OCI-LY7 (cell line): ENCODE measurements around the gene HCN4. TPM values are rescaled to one million over a fixed set of nuclear protein-coding genes. Genes with fewer than 3 reads are reported as not detected.
"Not testable (repeated sequence)": the region's sequence is repeated elsewhere in the genome, so short reads cannot be mapped to it uniquely, and the experiment has no call there.

Experiments used
- BruUV-seq: library from RNA; stranded (reverse); fragments of 400-500 nt; replicated peaks from 2 replicates; lab custom pipeline; 2021; lab: Mats Ljungman, UMichigan
- CTCF ChIA-PET: fragments of 300-600 bp; sonication (Branson Sonifier 250); formaldehyde crosslinking; loops from one replicate; lab custom pipeline; 2022; ENCODE audit warnings: antibody characterized with exemption; ENCODE audit not compliant: unreplicated experiment; lab: Charles Lee
- POLR2A ChIA-PET: fragments of 300-600 bp; sonication (Branson Sonifier 250); formaldehyde crosslinking; loops from one replicate; lab custom pipeline; 2022; ENCODE audit warnings: antibody characterized with exemption; lab: Charles Lee
- DNase-seq: peaks from one replicate; pipeline ENCODE4 v3.0.0-alpha.2; 2015; ENCODE audit warnings: low spot score
- H2AFZ ChIP-seq: fragments of 200-600 bp; sonication (generic), shearing (Covaris generic); 2 replicates; pipeline ENCODE4 v1.6.1; 2014; ENCODE audit warnings: mild to moderate bottlenecking, antibody characterized with exemption, low read length, moderate library complexity
- H3K27ac ChIP-seq: fragments of 200-600 bp; sonication (generic); 2 replicates; pipeline ENCODE4 v1.5.1; 2014; ENCODE audit warnings: mixed run types, low read depth, mild to moderate bottlenecking, moderate library complexity, low read length, inconsistent platforms; ENCODE audit not compliant: poor library complexity, severe bottlenecking
- H3K36me3 ChIP-seq: fragments of 200-600 bp; sonication (generic); 2 replicates; pipeline ENCODE4 v1.6.1; 2014; ENCODE audit warnings: mild to moderate bottlenecking, antibody characterized with exemption, low read length, moderate library complexity, mixed read lengths; ENCODE audit not compliant: insufficient read depth
- H3K4me1 ChIP-seq: fragments of 200-600 bp; sonication (generic); 2 replicates; pipeline ENCODE4 v1.5.1; 2014; ENCODE audit warnings: mild to moderate bottlenecking, low read length; ENCODE audit not compliant: insufficient read depth, poor library complexity, severe bottlenecking
- H3K4me2 ChIP-seq: fragments of 200-600 bp; sonication (generic); 2 replicates; pipeline ENCODE4 v1.6.1; 2014; ENCODE audit warnings: mild to moderate bottlenecking, low read length
- H3K4me3 ChIP-seq: fragments of 200-600 bp; sonication (generic); 2 replicates; pipeline ENCODE4 v1.5.1; 2014; ENCODE audit warnings: mild to moderate bottlenecking, low read depth, low read length; ENCODE audit not compliant: poor library complexity, severe bottlenecking
- H3K79me2 ChIP-seq: fragments of 200-600 bp; sonication (generic); 2 replicates; pipeline ENCODE4 v1.6.1; 2016; ENCODE audit warnings: low read depth, mild to moderate bottlenecking, low read length, moderate library complexity, mixed read lengths; ENCODE audit not compliant: insufficient read depth
- H3K9me2 ChIP-seq: fragments of 200-600 bp; sonication (generic); 2 replicates; pipeline ENCODE4 v1.6.1; 2016; ENCODE audit warnings: mild to moderate bottlenecking, low read length, mixed read lengths; ENCODE audit not compliant: insufficient read depth
- H3K9me3 ChIP-seq: fragments of 200-600 bp; sonication (generic); 2 replicates; pipeline ENCODE4 v1.6.1; 2014; ENCODE audit warnings: mild to moderate bottlenecking, mixed run types, low read length, mixed read lengths
- H4K20me1 ChIP-seq: fragments of 200-600 bp; sonication (generic); 2 replicates; pipeline ENCODE4 v1.6.1; 2014; ENCODE audit warnings: mild to moderate bottlenecking, antibody characterized with exemption, low read length, moderate library complexity, mixed read lengths; ENCODE audit not compliant: insufficient read depth
- CTCF ChIP-seq: fragments of 200-600 bp; sonication (generic); conservative IDR thresholded peaks from 2 replicates; pipeline ENCODE4 v1.5.1; 2014; ENCODE audit warnings: mild to moderate bottlenecking, antibody characterized with exemption, low read length, moderate library complexity, mixed read lengths
- EZH2phosphoT487 ChIP-seq: fragments of 200-600 bp; sonication (generic); IDR thresholded peaks from 2 replicates; pipeline ENCODE4 v1.6.1; 2018; ENCODE audit warnings: low read depth, borderline replicate concordance, mild to moderate bottlenecking, mixed run types, antibody characterized with exemption, low read length, moderate library complexity, mixed read lengths
- intact Hi-C: fragments of 100-400 bp; cut with micrococcal nuclease; formaldehyde crosslinking; loops from one replicate; pipeline ENCODE4 v1.10.0; 2022; ENCODE audit not compliant: unreplicated experiment
- total RNA-seq, 2 experiments: library from RNA; depleted of rRNA in 1 of 2; stranded (reverse); fragments of >200 nt in 1 of 2; shearing (Covaris generic) in 1 of 2; gene quantifications; 2 replicates each; pipeline ENCODE4 v1.2.3, GENCODE V29; 2014 to 2022

HCN4 gene
- total RNA-seq, 2 experiments from 2014 or later, result not detected

- Histone ChIP-seq H3K4me1 (no peaks in the 10 kb centered on the region), H2AFZ (no peak overlapping the region), H4K20me1 (no peaks in the 10 kb centered on the region), H3K9me3 (no peaks in the 10 kb centered on the region), H3K4me3 (no peak overlapping the region), H3K79me2 (no peaks in the 10 kb centered on the region), H3K27ac (no peak overlapping the region), H3K36me3 (no peaks in the 10 kb centered on the region), H3K9me2 (no peaks in the 10 kb centered on the region), H3K4me2 (no peak overlapping the region)
- DNase-seq, result no peak
- ChIA-PET POLR2A (no interaction called here), CTCF (no interaction called here)
- intact Hi-C loops, result no loop called here
- BruUV-seq, result no TSS peak
- no peak for TF ChIP-seq CTCF
- TF ChIP-seq EZH2phosphoT487, result no peak
Measured at GRCh38 chr15:73403171-73403570, 34.4 kb upstream of the HCN4 start.

DNA sequence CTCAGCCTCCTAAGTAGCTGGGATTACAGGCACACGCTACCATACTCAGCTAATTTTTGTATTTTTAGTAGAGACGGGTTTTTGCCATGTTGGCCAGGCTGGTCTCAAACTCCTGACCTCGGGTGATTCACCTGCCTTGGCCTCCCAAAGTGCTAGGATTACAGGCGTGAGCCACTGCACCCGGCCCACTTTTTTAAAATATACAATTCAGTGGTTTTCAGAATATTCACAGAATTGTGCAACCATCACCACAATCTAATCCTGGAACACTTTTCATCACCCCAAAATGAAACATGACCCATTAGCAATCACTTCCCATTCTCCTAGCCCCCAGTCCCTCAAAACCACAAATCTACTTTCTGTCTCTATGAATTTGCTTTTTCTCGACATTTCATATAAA is 31.5 kb upstream of the HCN4 start:
- H3K79me2 ChIP-seq, H2AFZ ChIP-seq, DNase-seq, H3K9me2 ChIP-seq, BruUV-seq, H3K4me2 ChIP-seq, H3K36me3 ChIP-seq, intact Hi-C loops, POLR2A ChIA-PET, H3K9me3 ChIP-seq, H3K27ac ChIP-seq, H3K4me1 ChIP-seq, H3K4me3 ChIP-seq, H4K20me1 ChIP-seq, CTCF ChIA-PET: not testable (repeated sequence)

DNA sequence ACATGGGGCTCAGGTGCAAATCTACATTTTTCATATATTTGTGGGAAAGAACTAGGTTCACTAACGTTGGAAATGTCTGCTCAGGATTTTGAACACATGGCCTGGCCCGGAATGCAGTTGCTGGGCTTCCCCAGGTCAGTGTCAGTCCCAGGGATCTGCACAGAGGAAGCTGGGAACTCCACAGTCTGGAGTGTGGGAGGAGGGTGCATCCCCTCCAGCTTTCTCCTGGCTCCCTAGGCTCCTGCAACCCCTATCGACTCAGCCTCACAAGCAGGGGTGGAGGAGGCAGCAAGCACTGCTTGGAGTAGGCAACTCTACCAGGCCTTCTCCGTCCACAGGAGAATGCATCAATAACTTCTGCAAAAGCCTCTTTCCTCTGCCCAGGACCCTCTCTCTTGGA is 30.1 kb upstream of the HCN4 start:
- H3K9me2 ChIP-seq, result no peaks in the 10 kb centered on the region
- H4K20me1 ChIP-seq, result no peaks in the 10 kb centered on the region
- no peak for DNase-seq
- H3K4me2 ChIP-seq, result no peak overlapping the region
- no peaks in the 10 kb centered on the region for H3K36me3 ChIP-seq
- no peaks in the 10 kb centered on the region for H3K9me3 ChIP-seq
- CTCF ChIA-PET, result no interaction called here
- intact Hi-C loops, result no loop called here
- no peaks in the 10 kb centered on the region for H3K4me1 ChIP-seq
- no peak for TF ChIP-seq EZH2phosphoT487
- no peak for TF ChIP-seq CTCF
- no TSS peak for BruUV-seq
- H3K4me3 ChIP-seq, result no peak overlapping the region
- H3K27ac ChIP-seq, result no peak overlapping the region
- H2AFZ ChIP-seq, result no peak overlapping the region
- POLR2A ChIA-PET, result no interaction called here
- H3K79me2 ChIP-seq, result no peaks in the 10 kb centered on the region
